ENCODE measurements around the gene CCDC30. TPM values are rescaled to one million over a fixed set of nuclear protein-coding genes. Genes with fewer than 3 reads are reported as not detected.

Gene CCDC30
- total and polyA plus RNA-seq, 9 of the 15 experiments (the other 6 are each of a cell fraction or from before 2014, with no cell fraction given) = 0.05 to 0.91 (median 0.24) TPM

DNA sequence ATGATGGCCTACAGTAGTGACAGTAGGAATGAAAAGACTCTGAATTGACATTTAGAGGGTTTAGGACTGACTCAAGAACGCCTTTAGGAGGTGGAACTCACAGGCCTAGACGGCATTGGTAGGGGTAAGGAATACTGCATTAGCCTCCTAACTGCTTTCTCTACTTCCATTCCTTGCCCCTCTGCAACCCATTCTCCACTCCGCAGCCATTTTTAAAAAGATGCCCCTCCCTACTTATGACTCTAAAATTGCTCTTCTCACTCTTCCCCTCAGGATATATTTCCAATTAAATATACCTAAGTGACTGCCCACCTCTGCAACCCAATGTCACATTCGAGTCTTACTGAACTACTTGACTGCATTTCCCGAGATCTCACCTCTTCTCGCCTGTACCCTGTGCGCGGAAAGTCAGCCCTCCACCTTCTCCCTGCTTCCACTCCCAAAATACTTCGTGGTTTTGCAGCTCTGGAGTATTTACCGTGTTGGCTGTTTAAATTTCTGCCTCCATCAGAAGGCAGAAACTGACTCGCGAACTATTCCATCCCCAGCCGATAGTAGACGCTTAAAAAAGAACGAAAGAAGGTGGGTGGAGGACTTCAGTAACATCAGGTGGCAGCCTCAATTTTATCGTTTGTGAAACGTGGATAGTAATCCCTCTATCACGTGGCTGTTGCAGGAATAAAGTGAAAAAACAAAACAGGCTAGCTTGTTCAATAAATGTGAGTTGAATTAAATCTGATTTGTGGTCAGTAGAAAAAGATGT lies 218.0 kb downstream of the CCDC30 start (continued):
- no peak for TF ChIP-seq GABPB1 (CRISPR knock-in tag; IDR thresholded peaks at IDR 0.05)
- no peak for TF ChIP-seq ZNF707 (CRISPR knock-in tag; conservative IDR thresholded peaks at IDR 0.05)
- TF ChIP-seq, protein P1, sequence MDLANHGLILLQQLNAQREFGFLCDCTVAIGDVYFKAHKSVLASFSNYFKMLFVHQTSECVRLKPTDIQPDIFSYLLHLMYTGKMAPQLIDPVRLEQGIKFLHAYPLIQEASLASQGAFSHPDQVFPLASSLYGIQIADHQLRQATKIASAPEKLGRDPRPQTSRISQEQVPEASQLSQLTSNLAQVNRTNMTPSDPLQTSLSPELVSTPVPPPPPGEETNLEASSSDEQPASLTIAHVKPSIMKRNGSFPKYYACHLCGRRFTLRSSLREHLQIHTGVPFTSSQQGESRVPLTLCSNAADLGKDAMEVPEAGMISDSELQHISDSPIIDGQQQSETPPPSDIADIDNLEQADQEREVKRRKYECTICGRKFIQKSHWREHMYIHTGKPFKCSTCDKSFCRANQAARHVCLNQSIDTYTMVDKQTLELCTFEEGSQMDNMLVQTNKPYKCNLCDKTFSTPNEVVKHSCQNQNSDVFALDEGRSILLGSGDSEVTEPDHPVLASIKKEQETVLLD (IDR thresholded peaks at IDR 0.05) = no peak
- 0 out of 2 replicates have a peak, but pooled peaks have one; percentile 86 for TF ChIP-seq ZC3H4 (CRISPR knock-in tag; IDR thresholded peaks at IDR 0.05; ENCODE audit: borderline replicate concordance)
- no peak for TF ChIP-seq RCOR1 (IDR thresholded peaks at IDR 0.05; ENCODE audit: borderline replicate concordance in 1 of 2, low read depth in 2 of 2, low read length in 2 of 2)
- TF ChIP-seq, protein P2, sequence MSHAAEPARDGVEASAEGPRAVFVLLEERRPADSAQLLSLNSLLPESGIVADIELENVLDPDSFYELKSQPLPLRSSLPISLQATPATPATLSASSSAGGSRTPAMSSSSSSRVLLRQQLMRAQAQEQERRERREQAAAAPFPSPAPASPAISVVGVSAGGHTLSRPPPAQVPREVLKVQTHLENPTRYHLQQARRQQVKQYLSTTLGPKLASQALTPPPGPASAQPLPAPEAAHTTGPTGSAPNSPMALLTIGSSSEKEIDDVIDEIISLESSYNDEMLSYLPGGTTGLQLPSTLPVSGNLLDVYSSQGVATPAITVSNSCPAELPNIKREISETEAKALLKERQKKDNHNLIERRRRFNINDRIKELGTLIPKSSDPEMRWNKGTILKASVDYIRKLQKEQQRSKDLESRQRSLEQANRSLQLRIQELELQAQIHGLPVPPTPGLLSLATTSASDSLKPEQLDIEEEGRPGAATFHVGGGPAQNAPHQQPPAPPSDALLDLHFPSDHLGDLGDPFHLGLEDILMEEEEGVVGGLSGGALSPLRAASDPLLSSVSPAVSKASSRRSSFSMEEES (CRISPR knock-in tag; IDR thresholded peaks at IDR 0.05) = no peak
- TF ChIP-seq, protein P3, sequence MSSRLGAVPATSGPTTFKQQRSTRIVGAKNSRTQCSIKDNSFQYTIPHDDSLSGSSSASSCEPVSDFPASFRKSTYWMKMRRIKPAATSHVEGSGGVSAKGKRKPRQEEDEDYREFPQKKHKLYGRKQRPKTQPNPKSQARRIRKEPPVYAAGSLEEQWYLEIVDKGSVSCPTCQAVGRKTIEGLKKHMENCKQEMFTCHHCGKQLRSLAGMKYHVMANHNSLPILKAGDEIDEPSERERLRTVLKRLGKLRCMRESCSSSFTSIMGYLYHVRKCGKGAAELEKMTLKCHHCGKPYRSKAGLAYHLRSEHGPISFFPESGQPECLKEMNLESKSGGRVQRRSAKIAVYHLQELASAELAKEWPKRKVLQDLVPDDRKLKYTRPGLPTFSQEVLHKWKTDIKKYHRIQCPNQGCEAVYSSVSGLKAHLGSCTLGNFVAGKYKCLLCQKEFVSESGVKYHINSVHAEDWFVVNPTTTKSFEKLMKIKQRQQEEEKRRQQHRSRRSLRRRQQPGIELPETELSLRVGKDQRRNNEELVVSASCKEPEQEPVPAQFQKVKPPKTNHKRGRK (tag; IDR thresholded peaks at IDR 0.05) = no peak
- no peak for TF ChIP-seq POLR2AphosphoS5 (IDR thresholded peaks at IDR 0.05; ENCODE audit: control insufficient read depth, insufficient read depth, low read depth, low read length)
- TF ChIP-seq CTBP1 (IDR thresholded peaks at IDR 0.05; ENCODE audit: borderline replicate concordance) = no peak
- no peak for TF ChIP-seq PTBP1 (IDR thresholded peaks at IDR 0.05; ENCODE audit: low read depth, low read length)
- TF ChIP-seq, protein P4, sequence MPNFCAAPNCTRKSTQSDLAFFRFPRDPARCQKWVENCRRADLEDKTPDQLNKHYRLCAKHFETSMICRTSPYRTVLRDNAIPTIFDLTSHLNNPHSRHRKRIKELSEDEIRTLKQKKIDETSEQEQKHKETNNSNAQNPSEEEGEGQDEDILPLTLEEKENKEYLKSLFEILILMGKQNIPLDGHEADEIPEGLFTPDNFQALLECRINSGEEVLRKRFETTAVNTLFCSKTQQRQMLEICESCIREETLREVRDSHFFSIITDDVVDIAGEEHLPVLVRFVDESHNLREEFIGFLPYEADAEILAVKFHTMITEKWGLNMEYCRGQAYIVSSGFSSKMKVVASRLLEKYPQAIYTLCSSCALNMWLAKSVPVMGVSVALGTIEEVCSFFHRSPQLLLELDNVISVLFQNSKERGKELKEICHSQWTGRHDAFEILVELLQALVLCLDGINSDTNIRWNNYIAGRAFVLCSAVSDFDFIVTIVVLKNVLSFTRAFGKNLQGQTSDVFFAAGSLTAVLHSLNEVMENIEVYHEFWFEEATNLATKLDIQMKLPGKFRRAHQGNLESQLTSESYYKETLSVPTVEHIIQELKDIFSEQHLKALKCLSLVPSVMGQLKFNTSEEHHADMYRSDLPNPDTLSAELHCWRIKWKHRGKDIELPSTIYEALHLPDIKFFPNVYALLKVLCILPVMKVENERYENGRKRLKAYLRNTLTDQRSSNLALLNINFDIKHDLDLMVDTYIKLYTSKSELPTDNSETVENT (CRISPR knock-in tag; IDR thresholded peaks at IDR 0.05) = no peak
- TF ChIP-seq, protein P5, sequence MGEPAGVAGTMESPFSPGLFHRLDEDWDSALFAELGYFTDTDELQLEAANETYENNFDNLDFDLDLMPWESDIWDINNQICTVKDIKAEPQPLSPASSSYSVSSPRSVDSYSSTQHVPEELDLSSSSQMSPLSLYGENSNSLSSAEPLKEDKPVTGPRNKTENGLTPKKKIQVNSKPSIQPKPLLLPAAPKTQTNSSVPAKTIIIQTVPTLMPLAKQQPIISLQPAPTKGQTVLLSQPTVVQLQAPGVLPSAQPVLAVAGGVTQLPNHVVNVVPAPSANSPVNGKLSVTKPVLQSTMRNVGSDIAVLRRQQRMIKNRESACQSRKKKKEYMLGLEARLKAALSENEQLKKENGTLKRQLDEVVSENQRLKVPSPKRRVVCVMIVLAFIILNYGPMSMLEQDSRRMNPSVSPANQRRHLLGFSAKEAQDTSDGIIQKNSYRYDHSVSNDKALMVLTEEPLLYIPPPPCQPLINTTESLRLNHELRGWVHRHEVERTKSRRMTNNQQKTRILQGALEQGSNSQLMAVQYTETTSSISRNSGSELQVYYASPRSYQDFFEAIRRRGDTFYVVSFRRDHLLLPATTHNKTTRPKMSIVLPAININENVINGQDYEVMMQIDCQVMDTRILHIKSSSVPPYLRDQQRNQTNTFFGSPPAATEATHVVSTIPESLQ (CRISPR knock-in tag; IDR thresholded peaks at IDR 0.05) = no peak
- no peak for TF ChIP-seq ESRRB (CRISPR knock-in tag; IDR thresholded peaks at IDR 0.05; ENCODE audit: borderline replicate concordance)
- TF ChIP-seq, protein P6, sequence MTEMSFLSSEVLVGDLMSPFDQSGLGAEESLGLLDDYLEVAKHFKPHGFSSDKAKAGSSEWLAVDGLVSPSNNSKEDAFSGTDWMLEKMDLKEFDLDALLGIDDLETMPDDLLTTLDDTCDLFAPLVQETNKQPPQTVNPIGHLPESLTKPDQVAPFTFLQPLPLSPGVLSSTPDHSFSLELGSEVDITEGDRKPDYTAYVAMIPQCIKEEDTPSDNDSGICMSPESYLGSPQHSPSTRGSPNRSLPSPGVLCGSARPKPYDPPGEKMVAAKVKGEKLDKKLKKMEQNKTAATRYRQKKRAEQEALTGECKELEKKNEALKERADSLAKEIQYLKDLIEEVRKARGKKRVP (CRISPR knock-in tag; IDR thresholded peaks at IDR 0.05) = no peak
- peak; percentile 69 for TF ChIP-seq RAD51 (IDR thresholded peaks at IDR 0.05; ENCODE audit: borderline replicate concordance, low read depth)
- no peak for TF ChIP-seq JUND (IDR thresholded peaks at IDR 0.05; ENCODE audit: borderline replicate concordance, low read depth, low read length)
- TF ChIP-seq JUND (tag; IDR thresholded peaks at IDR 0.05; ENCODE audit: borderline replicate concordance, low read depth, low read length) = no peak
